Keratinocyte (primary cell): ENCODE data around the gene IL37. TPM values are rescaled to one million over a fixed set of nuclear protein-coding genes. Genes with fewer than 3 reads are reported as not detected.

Source experiments
- DNase-seq: peaks from one replicate; pipeline ENCODE4 v3.0.0-alpha.2; 2011; ENCODE audit warnings: low read depth, missing footprints, low spot score
- FAIRE-seq: peaks from 2 replicates; lab custom pipeline; 2011; peaks lifted over from hg19 to GRCh38; lab: Jason Lieb, UNC
- H2AFZ ChIP-seq: 2 replicates; pipeline ENCODE4 v1.6.0; 2012; ENCODE audit warnings: low read length, control low read depth, inconsistent platforms; ENCODE audit not compliant: control insufficient read depth
- H3K27ac ChIP-seq: 2 replicates; pipeline ENCODE4 v1.5.1; 2011; ENCODE audit warnings: low read length; ENCODE audit not compliant: control insufficient read depth, insufficient read depth
- H3K27me3 ChIP-seq: 3 replicates; pipeline ENCODE4 v1.6.0; 2011; ENCODE audit warnings: low read length; ENCODE audit not compliant: control insufficient read depth, insufficient read depth; ENCODE audit errors: extremely low read depth
- H3K36me3 ChIP-seq, 2 experiments: 2 replicates in 1 of 2; 3 replicates in 1 of 2; pipeline ENCODE4 v1.5.1; 2011; ENCODE audit warnings: low read length in 2 of 2, mild to moderate bottlenecking in 1 of 2; ENCODE audit not compliant: control insufficient read depth in 2 of 2, insufficient read depth in 2 of 2; ENCODE audit errors: extremely low read depth in 1 of 2
- H3K4me1 ChIP-seq: 3 replicates; pipeline ENCODE4 v1.5.1; 2011; ENCODE audit warnings: low read length; ENCODE audit not compliant: control insufficient read depth, insufficient read depth; ENCODE audit errors: extremely low read depth
- H3K4me2 ChIP-seq: 3 replicates; pipeline ENCODE4 v1.6.0; 2011; ENCODE audit warnings: low read depth, low read length; ENCODE audit not compliant: control insufficient read depth, insufficient read depth; ENCODE audit errors: extremely low read depth
- H3K4me3 ChIP-seq, 3 experiments: fragments of 200-600 bp in 1 of 3; sonication (generic) in 1 of 3; 2 replicates in 2 of 3; 3 replicates in 1 of 3; pipeline ENCODE4 v1.5.1; 2011 to 2016; ENCODE audit warnings: low read length in 3 of 3, mild to moderate bottlenecking in 3 of 3, control low read depth in 2 of 3, inconsistent platforms in 1 of 3, low read depth in 1 of 3, mixed read lengths in 1 of 3, mixed run types in 1 of 3, moderate library complexity in 1 of 3; ENCODE audit not compliant: control insufficient read depth in 2 of 3, insufficient read depth in 2 of 3; ENCODE audit errors: extremely low read depth in 1 of 3
- H3K79me2 ChIP-seq: 2 replicates; pipeline ENCODE4 v1.6.0; 2012; ENCODE audit warnings: low read length; ENCODE audit not compliant: control insufficient read depth, insufficient read depth
- H3K9ac ChIP-seq: 3 replicates; pipeline ENCODE4 v1.6.0; 2011; ENCODE audit warnings: low read length; ENCODE audit not compliant: control insufficient read depth, insufficient read depth; ENCODE audit errors: extremely low read depth
- H3K9me1 ChIP-seq: 3 replicates; pipeline ENCODE4 v1.6.0; 2011; ENCODE audit warnings: low read length; ENCODE audit not compliant: control insufficient read depth, insufficient read depth; ENCODE audit errors: extremely low read depth
- H3K9me3 ChIP-seq: 2 replicates; pipeline ENCODE4 v1.5.1; 2012; ENCODE audit warnings: low read depth, low read length; ENCODE audit not compliant: control insufficient read depth
- H4K20me1 ChIP-seq: 3 replicates; pipeline ENCODE4 v1.6.0; 2011; ENCODE audit warnings: low read length; ENCODE audit not compliant: control insufficient read depth, insufficient read depth; ENCODE audit errors: extremely low read depth
- CTCF ChIP-seq, 3 experiments: IDR thresholded peaks in 1 of 3; conservative IDR thresholded peaks in 1 of 3; optimal IDR thresholded peaks in 1 of 3; 2 replicates in 2 of 3; 3 replicates in 1 of 3; pipeline versions ENCODE3 to v1.5.1; 2011; ENCODE audit warnings: low read length in 3 of 3, mild to moderate bottlenecking in 3 of 3, moderate library complexity in 2 of 3, control low read depth in 1 of 3, inconsistent platforms in 1 of 3; ENCODE audit not compliant: insufficient read depth in 2 of 3; ENCODE audit errors: extremely low read depth in 1 of 3
- EZH2 ChIP-seq: IDR thresholded peaks from one replicate; pipeline ENCODE4 v1.6.1; 2012; ENCODE audit warnings: inconsistent platforms, mild to moderate bottlenecking, low read length, moderate library complexity
- dilution Hi-C: fragments of 300-500 bp; cut with MboI; formaldehyde crosslinking; loops from one replicate; pipeline ENCODE4 v1.7.0; 2020; ENCODE audit warnings: low sequenced_read_pairs; ENCODE audit not compliant: extremely low pct_ligation_motif_present
- polyA plus RNA-seq, 5 experiments: library from polyadenylated mRNA; depleted of rRNA in 3 of 5; stranded (reverse) in 3 of 5; stranded (forward) in 1 of 5; unstranded in 1 of 5; fragments of >200 nt; gene quantifications; 1 replicate in 1 of 5; 2 replicates in 3 of 5; 3 replicates in 1 of 5; pipeline versions ENCODE4 v1.2.1 to v1.2.3, GENCODE V29; 2011 to 2012; ENCODE audit warnings: missing spikeins in 2 of 5, low read depth in 1 of 5, low replicate concordance in 1 of 5

IL37 gene
- polyA plus RNA-seq, 1 donor (not counting 4 experiments of a cell fraction or from before 2014, with no cell fraction given), result 0.63 TPM

GRCh38 chr2:112884869-112885505 is 26.0 kb upstream of the IL37 start:
- peak overlapping the region; percentile 22 for H3K4me2 ChIP-seq
- no peaks in the 10 kb centered on the region for H3K9me1 ChIP-seq
- H3K9me3 ChIP-seq, result no peaks in the 10 kb centered on the region
- H3K27ac ChIP-seq, result peak overlapping the region; percentile 29
- H3K36me3 ChIP-seq, result no peaks in the 10 kb centered on the region
- H3K79me2 ChIP-seq, result no peaks in the 10 kb centered on the region
- no peaks in the 10 kb centered on the region for H4K20me1 ChIP-seq
- no peak overlapping the region for H2AFZ ChIP-seq
- TF ChIP-seq CTCF (optimal IDR thresholded peaks at IDR 0.05 in 1 of 3, IDR thresholded peaks at IDR 0.05 in 1 of 3, conservative IDR thresholded peaks at IDR 0.05 in 1 of 3; ENCODE audit: extremely low read depth in 1 of 3, insufficient read depth in 2 of 3, low read length in 3 of 3), result peak; percentile 84 to 96 (median 84)
- no peak for TF ChIP-seq EZH2
- peaks cover 43% of the 10 kb centered on the region for H3K4me1 ChIP-seq
- DNase-seq (no peak), FAIRE-seq (peak; percentile 86)
- no peaks in the 10 kb centered on the region for H3K27me3 ChIP-seq
- no peak overlapping the region for H3K4me3 ChIP-seq
- dilution Hi-C loops, result no loop called here
- H3K9ac ChIP-seq, result no peak overlapping the region

- no peak for DNase-seq
- FAIRE-seq, result no peak
- H3K36me3 ChIP-seq, result no peaks in the 10 kb centered on the region
- H3K4me3 ChIP-seq, result no peak overlapping the region
- no peaks in the 10 kb centered on the region for H3K9me3 ChIP-seq
- H3K4me2 ChIP-seq, result no peak overlapping the region
- H3K27ac ChIP-seq, result peak overlapping the region; percentile 29
- H2AFZ ChIP-seq, result no peak overlapping the region
- H3K79me2 ChIP-seq, result no peaks in the 10 kb centered on the region
- dilution Hi-C loops, result no loop called here
- peaks cover 43% of the 10 kb centered on the region for H3K4me1 ChIP-seq
- H3K9me1 ChIP-seq, result no peaks in the 10 kb centered on the region
- no peaks in the 10 kb centered on the region for H3K27me3 ChIP-seq
- TF ChIP-seq EZH2, result no peak
- TF ChIP-seq CTCF (optimal IDR thresholded peaks at IDR 0.05 in 1 of 3, IDR thresholded peaks at IDR 0.05 in 1 of 3, conservative IDR thresholded peaks at IDR 0.05 in 1 of 3; ENCODE audit: extremely low read depth in 1 of 3, insufficient read depth in 2 of 3, low read length in 3 of 3), result no peak
- H4K20me1 ChIP-seq, result no peaks in the 10 kb centered on the region
- no peak overlapping the region for H3K9ac ChIP-seq
Observed at GRCh38 chr2:112885506-112885902, 25.5 kb upstream of the IL37 start.
